ENCODE results near the gene TRPM2. TPM values are rescaled to one million over a fixed set of nuclear protein-coding genes. Genes with fewer than 3 reads are reported as not detected.

TRPM2 gene
- total and polyA plus RNA-seq, 2 of the 4 experiments (the other 2 are of a cell fraction) = not detected

GRCh38 chr21:44467859-44468195 is 114.4 kb downstream of the TRPM2 start:
- H4K20me1 ChIP-seq (ENCODE audit: insufficient read depth, low read length) = no peaks in the 10 kb centered on the region
- H3K9ac ChIP-seq (ENCODE audit: low read depth, low read length) = no peak overlapping the region
- H3K4me1 ChIP-seq (ENCODE audit: control insufficient read depth, insufficient read depth, low read length) = no peaks in the 10 kb centered on the region
- in situ Hi-C loops (cut with MboI; ENCODE audit: low sequenced_read_pairs) = no loop called here
- ChIA-PET POLR2A (ENCODE audit: unreplicated experiment) (no interaction called here), CTCF (no interaction called here)
- no peak overlapping the region for H3K23ac ChIP-seq (ENCODE audit: low read depth, low read length)
- no TSS peak for BruUV-seq (replicated peaks)
- H3K79me1 ChIP-seq (ENCODE audit: low read depth in 1 of 2, low read length in 2 of 2) = no peaks in the 10 kb centered on the region
- H3K18ac ChIP-seq (ENCODE audit: low read depth, low read length) = no peak overlapping the region
- no peaks in the 10 kb centered on the region for H3K9me1 ChIP-seq (ENCODE audit: insufficient read depth, low read length)
- no peak overlapping the region for H4K8ac ChIP-seq (ENCODE audit: low read depth in 2 of 2, low read length in 2 of 2)
- no peak overlapping the region for H2AK9ac ChIP-seq (replicated peaks; ENCODE audit: low read depth, low read length, poor library complexity)
- intact Hi-C loops (cut with micrococcal nuclease) = no loop called here
- H3K4me3 ChIP-seq (ENCODE audit: insufficient read depth, low read depth, low read length) = no peak overlapping the region
- H3K27ac ChIP-seq (ENCODE audit: insufficient read depth, low read length) = no peak overlapping the region
- no peaks in the 10 kb centered on the region for H3K36me3 ChIP-seq (ENCODE audit: control insufficient read depth, insufficient read depth, low read length)
- H2AFZ ChIP-seq (replicated peaks; ENCODE audit: low read length, poor library complexity) = no peak overlapping the region
- H3K4me2 ChIP-seq (ENCODE audit: low read depth, low read length) = no peak overlapping the region
- no peak overlapping the region for H2BK20ac ChIP-seq (ENCODE audit: low read depth, low read length)
- H3K4ac ChIP-seq (ENCODE audit: low read depth, low read length) = no peak overlapping the region
- no peaks in the 10 kb centered on the region for H3K27me3 ChIP-seq (ENCODE audit: control insufficient read depth, insufficient read depth, low read length)
- H2AK5ac ChIP-seq (ENCODE audit: low read depth, low read length) = no peak overlapping the region
- TF ChIP-seq RCOR1 (IDR thresholded peaks at IDR 0.05; ENCODE audit: insufficient replicate concordance, low read length) = no peak
- no peak for TF ChIP-seq ELK1 (IDR thresholded peaks at IDR 0.05; ENCODE audit: borderline replicate concordance, low read depth, low read length)
- TF ChIP-seq NFE2L2 (IDR thresholded peaks at IDR 0.05; ENCODE audit: low read depth, low read length) = no peak
- TF ChIP-seq CHD1 (IDR thresholded peaks at IDR 0.05; ENCODE audit: low read depth, low read length) = no peak
- no peak for TF ChIP-seq USF2 (IDR thresholded peaks at IDR 0.05; ENCODE audit: low read depth, low read length)
- no peak for TF ChIP-seq MAFK (IDR thresholded peaks at IDR 0.05; ENCODE audit: low read depth, low read length)
- no peak for TF ChIP-seq FOS (IDR thresholded peaks at IDR 0.05; ENCODE audit: low read depth, low read length)
- no peak for TF ChIP-seq RAD21 (IDR thresholded peaks at IDR 0.05; ENCODE audit: low read length)
- TF ChIP-seq BHLHE40 (IDR thresholded peaks at IDR 0.05; ENCODE audit: low read depth, low read length) = no peak
- no peak for TF ChIP-seq MXI1 (IDR thresholded peaks at IDR 0.05; ENCODE audit: borderline replicate concordance, low read depth, low read length)
- no peak for TF ChIP-seq RFX5 (IDR thresholded peaks at IDR 0.05; ENCODE audit: low read depth, low read length)
- TF ChIP-seq CEBPB (IDR thresholded peaks at IDR 0.05; ENCODE audit: low read depth, low read length) = no peak
- ATAC-seq (ENCODE audit: low read depth) = no peak
- dilution Hi-C loops (cut with HindIII; ENCODE audit: low sequenced_read_pairs, unreplicated experiment) = no loop called here
- 81% methylated on average over 14 of the region's 15 CpGs; no CpG with 5 or more reads in 1 of the 2 experiments for WGBS, 2 experiments (ENCODE audit: extremely low coverage in 2 of 2, insufficient read length in 1 of 2)
- H4K5ac ChIP-seq (ENCODE audit: low read depth, low read length) = no peak overlapping the region
- H2BK15ac ChIP-seq (ENCODE audit: low read depth, low read length) = no peak overlapping the region
- peaks cover 2% of the 10 kb centered on the region; the same call in 1 of the 2 replicates for H3K9me3 ChIP-seq (ENCODE audit: control insufficient read depth, insufficient read depth, low read length)
- no peak overlapping the region for H2BK120ac ChIP-seq (ENCODE audit: low read depth, low read length)
- no peak overlapping the region for H4K91ac ChIP-seq (ENCODE audit: insufficient read depth, low read depth, low read length)
- no peak overlapping the region for H3K14ac ChIP-seq (replicated peaks; ENCODE audit: low read depth, low read length)
- H3K56ac ChIP-seq (ENCODE audit: extremely low read depth, insufficient read depth, low read length) = no peak overlapping the region
- H2BK5ac ChIP-seq (ENCODE audit: low read depth, low read length, poor library complexity, severe bottlenecking) = no peak overlapping the region
- DNase-seq = no peak

Measured in IMR-90 (cell line).